Measurements from ENCODE around the gene WNT7B.

Gene WNT7B

DNA sequence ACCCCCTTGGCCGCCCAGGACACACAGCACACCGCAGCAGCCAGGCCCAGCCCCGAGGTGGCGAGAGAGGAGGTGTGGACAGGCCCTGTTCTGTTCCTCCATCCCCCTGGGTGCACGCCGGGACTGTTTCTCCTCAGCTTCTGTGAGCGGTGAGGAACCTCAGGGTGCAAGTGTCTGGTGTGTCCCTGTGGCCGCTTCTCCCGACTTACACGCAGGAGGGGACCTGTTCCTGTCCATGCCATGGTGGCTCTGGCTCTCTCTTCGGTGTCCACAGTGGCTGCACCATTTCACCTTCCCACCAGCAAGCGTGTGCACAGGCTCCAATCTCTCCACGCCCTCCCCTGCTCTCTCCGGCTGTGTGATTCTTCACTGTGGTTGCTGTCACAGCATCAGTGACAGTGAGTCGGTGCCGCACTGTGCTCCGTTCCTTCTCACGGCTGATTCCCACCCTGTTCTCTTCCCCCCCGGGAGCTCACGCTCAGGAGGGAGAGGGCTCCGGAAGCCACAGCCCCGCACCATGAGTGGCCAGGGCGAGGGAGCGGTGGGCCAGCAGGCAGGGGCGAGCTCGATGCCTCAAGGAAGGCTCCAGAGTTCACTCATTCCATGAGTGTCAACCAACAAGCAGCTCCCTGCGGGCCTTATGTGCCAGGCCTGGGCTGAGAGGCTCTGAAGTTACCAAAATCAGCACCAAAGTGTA, 18.6 kb upstream of the WNT7B start:
- no peak for DNase-seq

DNA sequence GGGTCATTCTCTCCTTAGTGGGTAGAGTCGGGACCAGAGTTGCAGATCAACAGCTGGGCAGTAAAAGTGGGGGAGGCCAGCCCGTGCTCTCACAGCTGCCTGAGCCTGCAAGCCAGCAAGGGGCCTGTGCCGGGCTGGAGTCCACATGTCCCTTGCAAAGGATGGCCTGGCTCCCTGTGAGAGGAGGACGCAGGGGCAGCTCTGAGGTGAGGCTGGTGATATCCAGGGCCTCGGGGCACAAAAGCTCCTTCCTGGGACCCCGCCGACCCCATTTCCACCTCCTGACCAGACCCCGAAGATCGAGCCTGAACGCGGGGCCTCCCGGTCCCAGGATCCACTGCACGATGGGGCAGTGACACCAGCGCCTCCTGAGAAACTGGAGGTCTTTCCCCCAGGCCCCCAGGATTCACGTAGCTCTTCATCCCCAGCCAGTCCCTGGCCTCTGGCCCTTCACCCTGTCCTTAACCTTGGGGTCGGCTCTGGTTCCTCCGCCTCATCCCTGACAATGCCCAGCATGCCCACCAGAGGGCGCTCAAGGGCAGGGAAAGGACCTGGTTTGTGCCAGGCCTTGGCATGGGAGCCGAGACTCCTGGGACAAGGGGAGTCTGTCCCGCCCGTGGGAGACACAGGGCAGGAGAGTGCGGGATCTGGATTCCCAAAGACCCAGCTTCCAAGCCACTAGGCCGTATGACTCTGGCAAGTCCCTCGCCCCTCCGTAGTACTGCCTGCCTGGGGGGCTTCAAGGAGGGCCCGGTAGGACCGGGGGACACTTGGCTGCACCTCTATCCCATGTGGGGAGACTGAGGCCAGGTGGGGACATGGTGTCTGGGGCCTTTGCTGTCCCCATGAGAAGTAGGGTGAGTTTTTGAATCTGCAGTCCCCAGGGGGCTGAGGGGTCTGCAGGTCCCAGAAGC, 17.8 kb upstream of the WNT7B start:
- peak in 10 of 14 donors; percentile 21 to 89 (median 70) for DNase-seq

DNA sequence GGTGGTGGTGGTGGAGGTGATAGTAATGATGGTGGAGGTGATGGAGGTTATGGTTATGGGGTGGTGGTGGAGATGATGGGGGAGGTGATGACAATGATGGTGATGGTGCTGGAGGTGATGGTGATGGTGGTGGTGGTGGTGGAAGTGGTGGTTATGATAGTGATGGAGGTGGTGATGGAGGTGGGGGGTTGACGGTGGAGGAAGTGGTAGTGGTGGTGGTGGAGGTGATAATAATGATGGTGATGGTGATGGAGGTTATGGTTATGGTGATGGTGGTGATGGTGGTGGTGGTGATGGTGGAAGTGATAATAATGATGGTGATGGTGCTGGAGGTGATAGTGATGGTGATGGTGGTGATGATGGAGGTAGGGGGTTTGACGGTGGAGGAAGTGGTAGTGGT, 16.9 kb upstream of the WNT7B start:
- DNase-seq = no peak

DNA sequence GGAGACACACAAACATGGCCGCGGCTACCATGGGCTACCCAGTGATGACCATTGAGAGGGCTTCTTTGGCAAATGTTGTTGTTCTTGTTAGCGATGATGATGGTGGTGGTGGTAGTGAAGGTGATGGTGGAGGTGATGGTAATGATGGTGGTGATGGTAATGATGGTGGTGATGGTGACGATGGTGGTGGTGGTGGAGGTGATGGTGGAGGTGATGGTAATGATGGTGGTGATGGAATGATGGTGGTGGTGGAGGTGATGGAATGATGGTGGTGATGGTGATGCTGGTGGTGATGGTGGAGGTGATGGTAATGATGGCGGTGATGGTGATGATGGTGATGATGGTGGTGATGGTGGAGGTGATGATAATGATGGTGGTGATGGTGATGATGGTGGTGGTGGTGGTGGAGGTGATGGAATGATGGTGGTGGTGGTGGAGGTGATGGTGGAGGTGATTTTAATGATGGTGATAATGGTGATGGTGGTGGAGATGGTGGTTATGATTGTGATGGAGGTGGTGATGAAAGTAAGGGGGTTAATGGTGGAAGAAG, 16.3 kb upstream of the WNT7B start:
- no peak for DNase-seq

DNA sequence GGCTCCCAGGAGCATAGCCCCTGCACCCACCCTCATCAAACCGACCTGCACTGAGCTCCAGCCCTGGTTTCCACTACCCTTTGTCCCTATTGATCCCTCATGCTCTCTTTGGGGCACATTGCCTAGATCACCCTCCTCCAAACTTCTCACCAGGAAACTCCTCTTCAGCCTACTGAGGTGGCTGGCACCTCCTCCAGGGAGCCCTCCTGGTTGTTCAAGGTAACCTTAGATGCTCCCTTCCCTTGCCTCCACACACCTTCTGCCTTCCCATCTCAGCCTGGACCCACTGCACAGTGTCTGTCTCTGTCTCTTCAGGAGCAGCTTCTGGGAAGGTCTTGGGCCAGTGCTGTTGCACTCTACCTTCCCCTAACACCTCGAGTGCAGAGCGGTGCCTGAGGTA, 15.8 kb upstream of the WNT7B start:
- no peak for DNase-seq

DNA sequence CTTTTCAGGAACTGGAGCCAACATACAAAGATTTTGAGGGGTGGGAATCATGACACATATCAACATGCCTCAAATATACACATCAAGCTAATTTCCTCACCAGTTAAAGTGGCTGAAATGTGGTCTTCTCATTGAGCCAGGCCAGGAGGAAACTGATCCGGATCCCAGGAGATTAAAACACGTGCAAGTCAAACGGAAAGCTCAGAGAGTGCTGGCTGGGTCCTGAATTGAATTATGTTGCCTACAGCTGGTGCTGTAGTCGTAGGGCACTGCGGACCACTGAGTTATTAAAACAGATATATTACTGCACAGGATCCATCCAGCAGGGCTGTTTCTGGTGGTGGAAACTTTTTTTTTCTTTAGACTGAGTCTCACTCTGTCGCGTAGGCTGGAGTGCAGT, 14.1 kb upstream of the WNT7B start:
- DNase-seq = no peak

DNA sequence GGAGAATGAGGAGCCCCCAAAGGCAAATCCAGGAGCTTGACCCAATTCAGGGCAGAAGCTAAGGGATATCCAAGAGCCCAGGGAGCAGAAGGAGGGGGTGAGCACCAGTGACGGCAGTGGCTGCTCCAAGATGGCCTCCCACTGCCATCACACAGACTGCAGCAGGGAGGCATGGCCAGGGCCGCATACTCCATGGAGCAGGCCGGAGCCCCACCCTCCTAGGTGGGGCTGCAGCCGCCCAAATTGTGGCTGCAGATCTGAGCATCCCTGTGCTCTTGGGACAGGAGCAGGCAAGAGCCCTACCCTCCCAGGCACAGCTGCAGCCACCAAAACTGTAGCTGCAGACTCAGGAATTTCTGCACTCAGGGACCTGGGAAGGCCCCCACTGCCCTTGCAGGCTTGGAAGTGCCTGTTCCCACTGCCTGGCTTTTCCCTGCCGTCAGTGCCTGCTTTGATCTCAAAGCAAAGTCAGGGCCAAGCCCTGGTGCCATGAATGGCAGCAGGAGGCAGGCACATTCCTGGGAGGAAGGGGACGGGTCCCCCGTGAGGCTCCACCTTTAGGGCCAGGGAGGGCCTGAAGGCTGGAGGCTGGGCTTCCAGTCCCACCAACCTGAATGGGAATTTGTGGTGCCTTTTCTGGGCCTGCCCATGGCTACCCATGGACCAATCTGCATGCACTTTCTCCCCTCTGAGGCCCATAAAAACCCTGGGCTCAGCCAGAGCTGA, 10.3 kb upstream of the WNT7B start:
- no peak for DNase-seq

DNA sequence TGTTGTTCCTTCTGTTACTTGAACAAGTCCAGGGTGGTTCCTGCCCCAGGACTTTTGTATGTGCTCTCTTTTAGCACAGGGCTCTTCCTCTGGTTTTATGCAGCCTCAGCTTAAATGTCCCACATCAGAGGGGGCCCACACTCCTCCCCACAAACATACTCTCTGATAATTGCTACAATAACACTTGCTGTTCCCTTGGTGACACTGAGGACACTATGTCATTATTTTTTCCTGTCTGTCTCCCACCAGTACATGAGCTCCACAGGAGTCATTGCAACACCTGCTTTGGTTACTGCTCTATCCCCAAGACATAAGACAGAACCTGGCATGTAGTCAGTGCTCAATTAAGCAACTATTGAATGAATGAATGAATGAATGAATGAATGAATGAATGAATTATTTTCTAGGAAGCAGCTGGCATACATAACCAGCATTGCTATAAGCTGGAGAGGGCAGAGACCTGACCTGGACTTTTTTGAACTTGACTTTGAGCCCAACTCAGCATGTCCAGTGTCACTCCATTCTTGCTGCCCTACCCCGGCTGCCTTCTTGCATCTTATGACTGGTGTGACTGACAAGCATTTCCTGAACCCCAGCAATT, 7.5 kb upstream of the WNT7B start:
- no peak for DNase-seq

DNA sequence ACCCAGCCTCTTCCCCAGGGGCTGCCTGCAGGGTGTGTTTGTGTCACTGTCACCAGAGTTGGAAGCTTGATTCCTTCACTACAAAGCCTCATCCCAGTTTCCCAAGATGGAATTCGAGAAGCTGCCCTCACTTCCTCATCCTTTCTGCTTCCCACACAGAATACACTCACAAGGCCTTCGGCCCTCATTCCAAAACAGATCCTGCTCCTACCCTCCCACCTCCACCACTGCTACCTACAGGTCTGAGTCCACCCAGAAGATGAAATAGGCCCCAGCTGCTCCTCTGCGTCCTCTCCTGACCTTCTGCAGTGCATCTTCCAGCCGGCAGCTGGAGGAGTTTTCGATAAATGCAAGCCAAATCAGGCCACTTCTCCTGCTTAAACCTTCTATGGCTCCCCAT, 6.8 kb upstream of the WNT7B start:
- no peak for DNase-seq

DNA sequence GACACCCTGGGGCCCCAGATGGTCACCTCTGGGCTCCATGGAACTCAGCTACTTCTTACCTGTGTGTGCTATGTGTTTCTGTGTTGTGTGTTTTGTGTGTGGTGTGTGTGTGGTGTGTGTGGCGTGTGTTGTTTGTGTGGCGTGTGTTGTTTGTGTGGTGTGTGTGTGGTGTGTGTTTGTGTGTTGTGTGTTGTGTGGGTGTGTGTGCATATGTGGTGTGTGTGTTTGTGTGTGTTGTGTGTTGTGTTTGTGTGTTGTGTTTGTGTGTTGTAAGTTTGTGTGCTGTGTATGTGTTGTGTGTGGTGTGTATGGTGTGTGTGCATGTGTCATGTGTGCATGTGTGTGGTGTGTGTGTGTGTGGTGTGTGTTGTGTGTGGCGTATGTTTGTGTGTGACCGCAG, 3.8 kb upstream of the WNT7B start:
- no peak for DNase-seq

DNA sequence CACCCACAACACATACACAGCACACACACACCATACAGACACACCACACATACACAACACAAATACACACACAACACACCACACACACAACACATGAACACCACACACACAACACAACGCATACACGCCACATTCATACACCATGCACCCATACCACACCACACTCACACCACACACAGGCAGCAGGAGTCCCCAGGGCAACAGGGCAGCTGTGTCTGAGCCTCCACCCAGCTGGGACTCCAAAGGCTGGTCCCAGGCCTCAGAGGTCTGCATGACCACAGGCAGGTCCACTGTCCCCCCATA, 3.3 kb upstream of the WNT7B start:
- no peak for DNase-seq

DNA sequence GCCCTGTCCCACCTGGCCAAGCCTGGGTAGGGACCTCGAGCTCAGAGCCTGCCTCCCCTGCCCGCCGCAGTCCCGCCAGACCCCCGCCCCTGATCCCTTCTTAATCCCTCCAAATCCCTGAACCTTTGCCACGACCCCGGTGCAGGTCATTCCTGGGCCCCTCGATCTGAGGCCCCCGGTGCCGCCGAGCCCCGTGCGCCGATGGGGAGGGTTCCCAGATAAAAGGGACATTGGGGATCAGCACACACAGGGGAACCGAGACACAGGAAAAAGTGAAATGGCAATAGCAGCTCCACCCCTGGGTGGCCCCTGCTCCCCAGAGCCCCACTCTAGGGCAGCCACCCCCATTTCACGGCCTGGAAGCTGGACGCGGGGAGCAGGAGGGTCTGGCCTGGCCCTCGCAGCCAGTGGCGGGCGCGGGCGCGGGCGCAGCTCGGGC, 1.3 kb upstream of the WNT7B start:
- peak in 1 of 14 donors; percentile 23 for DNase-seq

DNA sequence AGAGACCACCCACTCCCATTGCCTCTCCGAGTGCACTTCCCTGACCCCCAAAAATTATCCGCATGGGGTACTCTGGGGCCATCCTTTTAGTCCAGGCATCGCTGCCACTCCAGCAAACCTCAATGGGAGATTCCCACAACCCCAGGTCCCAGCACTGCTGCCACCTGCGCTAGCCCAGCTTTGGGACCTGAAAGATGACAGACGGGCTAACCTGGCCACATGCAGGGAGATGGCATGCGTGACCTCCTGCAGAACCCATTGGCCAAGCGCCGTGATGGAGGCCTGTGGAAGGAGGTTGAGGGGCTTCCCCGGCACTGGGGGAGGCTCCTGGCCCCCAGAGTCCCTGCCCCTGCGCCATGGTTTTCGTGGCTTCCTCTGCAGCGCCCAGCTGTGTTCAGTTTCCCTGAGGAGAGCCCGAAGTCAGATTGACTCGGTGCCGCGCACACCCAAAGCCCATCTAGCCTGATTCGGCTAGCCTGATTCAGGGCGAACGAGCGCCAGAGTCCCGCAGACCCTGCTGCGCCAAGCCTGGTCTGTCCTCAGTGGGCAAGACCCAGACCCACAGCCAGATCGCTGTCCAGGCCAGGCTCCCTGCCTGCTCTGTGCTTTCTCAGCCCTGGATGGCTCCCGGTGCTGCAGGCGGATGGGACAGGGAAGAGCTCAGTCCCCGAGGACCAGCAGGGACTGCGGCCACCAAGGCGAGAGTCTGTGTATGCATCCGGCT, 751 bp upstream of the WNT7B start:
- DNase-seq = no peak

DNA sequence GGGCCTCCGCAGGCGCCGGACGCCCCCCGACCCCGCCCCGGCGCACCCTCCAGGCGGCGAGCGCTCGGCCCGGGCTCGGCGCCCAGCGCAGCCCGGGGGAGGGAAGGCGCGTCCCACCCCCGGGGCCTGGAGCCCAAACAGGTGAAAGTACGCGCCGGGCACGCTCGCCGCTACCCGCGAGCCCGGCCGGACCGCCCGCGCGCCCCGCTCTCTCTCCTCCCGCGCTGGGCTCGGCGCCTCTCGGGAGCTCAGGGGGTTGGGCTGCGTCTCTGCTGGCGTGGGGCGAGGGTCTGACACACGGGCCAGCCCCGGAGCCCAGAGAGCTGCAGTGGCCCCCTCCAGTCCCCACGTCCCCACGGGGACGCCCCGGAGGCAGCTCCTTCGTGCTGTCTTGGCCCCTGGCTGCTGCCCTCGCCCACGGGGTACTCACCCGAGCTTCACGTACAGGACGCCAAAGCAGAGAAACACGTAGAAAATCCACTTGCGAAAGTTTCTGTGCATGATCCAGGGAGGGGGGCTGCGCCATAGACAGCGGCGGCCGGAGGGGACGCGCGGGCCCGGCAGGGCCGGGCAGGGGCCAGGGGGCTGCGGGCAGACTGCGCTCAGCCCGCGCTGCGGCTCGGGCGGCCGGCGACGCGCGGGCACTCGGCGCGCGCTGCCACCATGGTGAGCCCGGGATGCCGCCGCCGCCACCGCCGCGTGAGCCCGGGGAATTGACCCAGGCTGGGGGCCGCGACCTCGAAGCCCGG, 534 bp downstream of the WNT7B start:
- DNase-seq = no peak

DNA sequence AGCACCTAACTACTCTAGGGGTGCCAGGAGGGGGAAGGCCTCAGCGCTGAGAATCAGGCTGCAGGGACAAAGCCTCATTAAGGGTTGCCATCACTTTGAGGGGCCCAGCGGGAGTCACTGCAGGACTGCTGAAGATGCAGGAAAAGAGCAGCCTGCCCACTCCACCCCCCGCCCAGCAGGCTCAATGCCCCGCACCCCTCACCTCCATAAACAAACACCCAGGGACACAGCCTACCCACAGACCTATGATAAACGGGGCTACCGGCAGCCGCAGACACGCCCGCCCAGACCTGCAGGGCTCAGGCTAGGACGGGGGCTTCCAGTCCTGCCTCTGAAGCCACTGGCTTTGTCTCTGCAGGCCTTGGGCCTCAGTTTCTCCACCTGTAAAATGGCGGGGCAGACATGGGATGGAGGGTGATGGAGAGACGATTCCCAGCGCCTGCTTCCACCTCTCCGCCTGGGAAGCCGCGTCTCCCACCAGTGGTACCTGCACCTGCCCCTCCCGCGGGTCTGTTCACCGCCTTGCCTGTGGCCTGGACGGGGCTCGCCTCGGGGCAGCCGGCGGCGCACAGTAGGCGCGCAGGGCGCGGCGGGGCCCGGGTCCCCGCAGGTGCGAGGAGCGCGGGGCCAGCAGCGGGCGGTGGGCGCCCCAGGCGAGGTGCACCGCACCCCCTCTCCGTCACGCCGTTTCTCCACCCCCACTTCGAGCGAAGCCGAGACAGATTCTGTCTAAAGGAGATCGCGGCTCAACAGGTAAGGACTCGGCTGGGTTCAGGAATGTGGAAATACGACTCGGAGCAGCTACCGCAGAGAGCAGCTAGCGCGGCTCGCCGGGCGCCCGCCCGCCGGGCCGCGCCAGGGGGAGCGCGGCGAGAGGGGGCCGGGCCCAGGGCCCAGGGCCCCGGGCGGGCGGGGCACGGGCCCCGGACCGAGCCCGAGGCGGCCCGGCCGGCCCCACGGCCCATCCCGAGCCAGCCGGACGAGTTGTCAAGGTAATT, 1.5 kb downstream of the WNT7B start:
- DNase-seq = no peak

DNA sequence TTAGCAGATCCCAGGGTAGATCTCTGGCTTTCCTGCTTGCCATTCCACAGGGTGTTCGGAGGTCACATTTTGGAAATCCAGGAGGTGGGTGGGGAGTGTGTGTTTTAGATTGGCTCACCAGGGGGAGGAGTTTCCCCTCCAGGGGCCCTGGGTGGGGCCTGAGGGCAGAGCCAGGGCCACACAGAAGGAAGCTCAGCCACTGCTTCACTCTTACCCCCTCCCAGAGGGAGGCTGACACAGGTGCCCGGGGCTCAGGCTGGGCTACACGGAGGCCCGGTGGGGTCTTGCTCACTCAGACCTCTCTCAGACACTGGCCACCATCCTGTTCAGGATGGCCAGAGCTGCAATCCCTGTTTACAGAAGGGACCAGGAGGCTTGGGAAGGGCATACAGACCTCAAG, 2.5 kb downstream of the WNT7B start:
- DNase-seq = no peak

DNA sequence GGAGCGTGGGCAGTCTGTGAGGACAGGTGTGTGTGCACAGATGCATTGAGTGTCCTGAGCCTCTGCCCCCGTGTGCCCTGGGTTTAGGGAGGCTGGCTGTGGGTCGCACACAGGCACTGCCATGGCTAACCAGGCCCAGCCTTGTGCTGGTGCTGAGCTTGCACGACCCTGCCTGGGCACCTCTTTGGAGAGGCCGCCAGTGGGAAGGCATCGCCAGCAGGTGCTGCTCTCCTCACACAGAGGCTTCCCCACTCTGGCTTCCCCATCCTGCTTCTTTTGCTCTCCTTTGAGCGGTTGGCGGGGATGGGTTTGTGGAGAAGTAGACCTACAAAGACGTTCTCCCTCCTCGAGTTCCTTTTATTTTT, 4.1 kb downstream of the WNT7B start:
- DNase-seq = no peak

DNA sequence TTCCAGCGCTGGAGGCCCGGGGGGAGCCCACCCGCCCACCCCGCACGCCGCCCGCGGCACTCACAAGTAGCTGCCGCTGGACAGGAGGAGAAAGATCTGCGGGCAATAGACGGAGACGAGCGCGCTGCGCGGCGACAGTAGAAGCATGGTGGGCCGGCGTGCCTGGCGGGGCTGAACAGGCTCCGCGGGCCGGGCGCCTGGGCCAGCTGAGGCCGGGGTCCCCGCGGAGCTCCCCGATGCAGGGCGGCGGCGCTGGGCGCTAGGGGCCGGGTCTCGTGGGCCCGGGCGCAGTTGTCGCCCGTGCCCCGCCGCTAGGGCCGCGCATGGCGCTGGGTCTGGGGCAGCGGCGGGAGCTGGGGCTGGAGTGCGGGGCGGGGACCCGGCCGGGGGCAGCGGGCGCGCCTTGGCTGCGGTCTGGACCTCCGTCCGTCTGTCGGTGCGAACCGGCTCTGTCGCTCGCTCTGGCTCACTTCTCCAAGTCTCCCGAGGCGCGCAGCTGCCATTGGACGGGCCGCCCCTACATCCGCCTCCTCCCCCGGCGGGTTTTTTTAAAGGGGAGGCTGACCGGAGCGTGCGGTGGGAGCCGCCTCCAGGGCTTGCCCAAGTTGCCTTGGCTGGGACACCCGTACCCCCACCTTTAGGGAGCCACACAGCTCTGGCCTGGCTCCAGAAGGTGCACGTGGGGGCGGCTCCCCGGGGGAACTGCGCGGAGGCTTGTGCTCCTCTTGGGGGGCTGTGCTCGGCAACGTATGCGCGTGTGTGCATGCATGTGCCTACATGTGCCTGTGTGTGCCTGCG, 4.7 kb downstream of the WNT7B start:
- no peak for DNase-seq

DNA sequence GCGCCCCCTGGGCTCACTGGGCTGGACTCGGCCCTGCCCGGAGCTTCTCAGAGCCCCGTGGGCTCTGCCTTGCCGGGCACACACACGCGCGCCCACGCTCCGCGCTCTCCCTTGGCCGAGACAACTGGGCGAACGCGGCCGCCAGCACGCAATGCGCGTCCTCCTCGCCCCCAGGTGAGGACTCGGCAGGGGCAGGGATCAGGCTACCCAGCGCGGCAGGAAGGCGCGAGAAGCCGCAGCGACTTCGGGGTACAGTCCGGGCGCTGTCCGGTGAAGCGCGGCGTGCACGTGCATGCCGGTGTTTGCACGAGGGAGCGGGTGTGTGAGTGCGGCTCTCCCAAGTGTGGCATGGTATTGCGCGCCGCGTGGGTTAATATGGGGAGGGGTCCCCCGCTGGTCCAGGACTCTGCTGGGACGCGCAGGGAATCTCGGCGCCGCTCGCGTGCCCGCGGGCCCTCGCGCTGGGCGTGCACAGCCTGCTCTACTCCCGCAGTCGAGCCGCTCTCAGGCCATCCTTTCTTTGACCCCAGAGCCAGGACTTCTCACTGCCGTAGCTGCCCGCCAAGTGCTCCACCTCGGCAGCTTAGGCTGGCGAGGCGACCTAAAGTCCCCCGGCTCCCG, 5.4 kb downstream of the WNT7B start:
- no peak for DNase-seq

All from C1 segment of cervical spinal cord (tissue), 14 donors.